Measurements from ENCODE around the gene GSTCD. TPM values are rescaled to one million over a fixed set of nuclear protein-coding genes. Genes with fewer than 3 reads are reported as not detected.

The GSTCD gene
- total RNA-seq, 2 donors from 2014 or later, result 10.0 to 20.8 TPM

DNA sequence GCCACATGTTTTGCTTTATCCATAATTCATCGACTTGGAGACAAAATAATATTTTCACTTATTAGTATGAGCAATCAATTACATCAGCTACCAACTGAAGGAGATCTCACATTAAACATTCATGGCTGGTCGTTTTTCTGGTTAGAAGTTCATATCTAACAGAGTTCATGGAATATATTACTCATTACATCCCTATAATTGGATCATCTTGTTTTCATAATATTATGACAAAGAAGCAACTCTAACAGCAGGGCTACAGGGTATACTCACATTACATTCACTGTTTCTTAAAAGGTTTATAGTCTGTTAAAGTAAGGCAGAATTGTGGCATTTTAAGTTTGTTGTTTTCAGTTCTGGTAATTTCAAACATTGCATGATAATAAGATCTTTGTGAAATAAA is 33.0 kb downstream of the GSTCD start:
- Histone ChIP-seq H3K27me3 (replicated peaks; ENCODE audit: insufficient read depth) (no peaks in the 10 kb centered on the region), H3K36me3 (no peaks in the 10 kb centered on the region), H3K4me1 (replicated peaks) (no peaks in the 10 kb centered on the region), H3K27ac (no peak overlapping the region), H3K9me3 (no peaks in the 10 kb centered on the region), H3K4me3 (no peak overlapping the region)
- WGBS, result 45% methylated on average over 2 of the region's 2 CpGs
- intact Hi-C loops (cut with DNase I), result no loop called here
- no peak for TF ChIP-seq POLR2AphosphoS5 (IDR thresholded peaks at IDR 0.05)
- TF ChIP-seq POLR2A (IDR thresholded peaks at IDR 0.05), result no peak
- TF ChIP-seq, protein P1, sequence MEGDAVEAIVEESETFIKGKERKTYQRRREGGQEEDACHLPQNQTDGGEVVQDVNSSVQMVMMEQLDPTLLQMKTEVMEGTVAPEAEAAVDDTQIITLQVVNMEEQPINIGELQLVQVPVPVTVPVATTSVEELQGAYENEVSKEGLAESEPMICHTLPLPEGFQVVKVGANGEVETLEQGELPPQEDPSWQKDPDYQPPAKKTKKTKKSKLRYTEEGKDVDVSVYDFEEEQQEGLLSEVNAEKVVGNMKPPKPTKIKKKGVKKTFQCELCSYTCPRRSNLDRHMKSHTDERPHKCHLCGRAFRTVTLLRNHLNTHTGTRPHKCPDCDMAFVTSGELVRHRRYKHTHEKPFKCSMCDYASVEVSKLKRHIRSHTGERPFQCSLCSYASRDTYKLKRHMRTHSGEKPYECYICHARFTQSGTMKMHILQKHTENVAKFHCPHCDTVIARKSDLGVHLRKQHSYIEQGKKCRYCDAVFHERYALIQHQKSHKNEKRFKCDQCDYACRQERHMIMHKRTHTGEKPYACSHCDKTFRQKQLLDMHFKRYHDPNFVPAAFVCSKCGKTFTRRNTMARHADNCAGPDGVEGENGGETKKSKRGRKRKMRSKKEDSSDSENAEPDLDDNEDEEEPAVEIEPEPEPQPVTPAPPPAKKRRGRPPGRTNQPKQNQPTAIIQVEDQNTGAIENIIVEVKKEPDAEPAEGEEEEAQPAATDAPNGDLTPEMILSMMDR (IDR thresholded peaks at IDR 0.05), result no peak
- no peak for DNase-seq (ENCODE audit: low spot score)

DNA sequence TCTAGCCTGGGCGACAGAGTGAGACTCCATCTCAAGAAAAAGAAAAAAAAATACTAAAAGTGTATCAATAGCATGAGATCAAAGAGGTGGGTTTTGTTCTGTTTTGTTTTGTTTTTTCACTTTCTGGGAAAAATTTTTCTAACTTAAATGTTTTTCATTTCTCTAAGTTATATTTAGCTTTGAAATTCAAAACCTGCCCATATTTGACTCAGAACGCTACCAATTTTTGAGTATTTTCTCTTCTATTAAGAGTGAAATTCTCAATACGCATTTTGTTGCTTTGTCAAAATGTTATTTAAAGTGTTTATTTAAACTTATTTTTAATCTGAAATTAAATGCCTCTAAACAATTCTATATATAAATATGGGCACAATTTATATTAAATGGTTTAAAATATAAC is 39.6 kb downstream of the GSTCD start:
- Histone ChIP-seq H3K9me3 (no peaks in the 10 kb centered on the region), H3K4me1 (replicated peaks) (no peaks in the 10 kb centered on the region), H3K4me3 (no peak overlapping the region), H3K36me3 (no peaks in the 10 kb centered on the region), H3K27ac (no peak overlapping the region), H3K27me3 (replicated peaks; ENCODE audit: insufficient read depth) (no peaks in the 10 kb centered on the region)
- DNase-seq (ENCODE audit: low spot score), result no peak
- no peak for TF ChIP-seq POLR2AphosphoS5 (IDR thresholded peaks at IDR 0.05)
- TF ChIP-seq, protein P1 (IDR thresholded peaks at IDR 0.05), result no peak
- TF ChIP-seq POLR2A (IDR thresholded peaks at IDR 0.05), result no peak
- WGBS, result 96% methylated on average over 3 of the region's 3 CpGs
- intact Hi-C loops (cut with DNase I), result no loop called here

DNA sequence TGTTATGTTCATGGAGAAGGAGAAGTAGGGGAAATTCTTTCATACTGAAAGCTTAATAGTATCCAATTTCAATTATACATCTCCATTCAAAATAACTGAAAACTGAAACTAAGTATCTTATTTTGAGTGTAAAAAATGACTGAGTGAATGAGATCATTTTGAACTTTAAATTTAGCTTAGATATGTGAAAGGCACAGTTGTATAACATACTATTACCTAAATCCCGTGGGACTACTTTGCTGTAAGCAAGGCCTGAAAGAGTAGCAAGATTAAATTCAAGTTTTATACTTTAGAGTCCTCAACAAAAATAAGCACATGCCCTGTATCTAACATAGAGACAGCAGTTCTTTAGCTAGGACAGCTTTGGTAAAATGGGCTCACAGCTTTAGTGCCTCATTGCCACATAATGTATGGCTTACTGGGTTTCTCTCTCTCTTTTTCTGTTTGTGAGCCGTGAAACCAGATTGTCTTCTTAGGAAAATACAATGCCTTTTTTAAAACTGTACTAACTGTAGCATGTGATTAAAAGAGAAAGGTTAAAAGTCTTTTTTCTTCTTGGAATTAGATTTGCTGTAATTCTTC is 43.2 kb downstream of the GSTCD start:
- H3K9me3 ChIP-seq, result no peaks in the 10 kb centered on the region
- intact Hi-C loops (cut with DNase I), result no loop called here
- no peak for DNase-seq (ENCODE audit: low spot score)
- whole genome bisulfite sequencing, result 44% methylated on average over 2 of the region's 2 CpGs
- no peaks in the 10 kb centered on the region for H3K36me3 ChIP-seq
- TF ChIP-seq POLR2A (IDR thresholded peaks at IDR 0.05) (no peak), POLR2AphosphoS5 (IDR thresholded peaks at IDR 0.05) (no peak)
- TF ChIP-seq, protein P1 (IDR thresholded peaks at IDR 0.05), result no peak
- no peaks in the 10 kb centered on the region for H3K27me3 ChIP-seq (replicated peaks; ENCODE audit: insufficient read depth)
- H3K4me1 ChIP-seq (replicated peaks), result no peaks in the 10 kb centered on the region
- no peak overlapping the region for H3K4me3 ChIP-seq
- H3K27ac ChIP-seq, result no peak overlapping the region

DNA sequence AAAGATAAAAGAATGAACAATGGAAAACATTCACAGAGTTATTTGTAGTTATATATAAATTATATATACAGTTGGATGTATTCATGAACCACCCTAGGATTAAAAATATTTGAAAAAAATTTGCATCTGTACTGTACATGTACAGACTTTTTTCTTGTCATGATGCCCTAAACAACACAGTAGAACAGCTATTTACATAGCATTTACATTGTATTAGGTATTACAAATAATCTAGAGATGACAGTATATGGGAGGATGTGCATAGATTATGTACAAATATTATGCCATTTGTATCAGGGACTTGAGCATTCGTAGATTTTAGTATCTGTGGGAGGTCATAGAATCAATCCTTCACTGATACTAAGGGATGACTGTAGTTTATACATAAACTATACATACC is 44.8 kb downstream of the GSTCD start:
- 62% methylated on average over 1 of the region's 1 CpG for WGBS
- TF ChIP-seq, protein P1 (IDR thresholded peaks at IDR 0.05), result no peak
- TF ChIP-seq POLR2A (IDR thresholded peaks at IDR 0.05), result no peak
- TF ChIP-seq POLR2AphosphoS5 (IDR thresholded peaks at IDR 0.05), result no peak

DNA sequence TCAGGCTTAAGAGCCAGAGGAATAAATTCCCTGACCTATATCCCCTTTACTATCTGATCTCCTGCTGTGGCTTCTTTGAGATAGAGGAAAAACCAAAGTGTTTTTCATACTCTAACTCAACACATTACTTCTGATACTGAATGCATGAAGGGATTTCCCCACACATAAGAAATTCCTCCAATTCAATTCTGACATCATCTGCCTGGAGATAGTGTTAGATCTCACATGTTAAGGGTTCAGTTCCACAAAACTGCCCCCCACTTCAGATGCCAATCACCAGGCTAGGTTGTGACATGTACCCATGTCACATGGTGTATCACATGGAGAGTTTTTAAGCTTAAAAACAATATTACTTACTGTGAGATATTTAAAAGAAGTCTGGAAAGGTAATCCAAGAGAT is 46.8 kb downstream of the GSTCD start:
- no peak overlapping the region for H3K27ac ChIP-seq
- no peaks in the 10 kb centered on the region for H3K27me3 ChIP-seq (replicated peaks; ENCODE audit: insufficient read depth)
- intact Hi-C loops (cut with DNase I), result no loop called here
- TF ChIP-seq, protein P1 (IDR thresholded peaks at IDR 0.05), result no peak
- TF ChIP-seq POLR2AphosphoS5 (IDR thresholded peaks at IDR 0.05), result no peak
- no peak for TF ChIP-seq POLR2A (IDR thresholded peaks at IDR 0.05)
- H3K4me3 ChIP-seq, result no peak overlapping the region
- H3K9me3 ChIP-seq, result no peaks in the 10 kb centered on the region
- H3K4me1 ChIP-seq (replicated peaks), result no peaks in the 10 kb centered on the region
- no peak for DNase-seq (ENCODE audit: low spot score)
- H3K36me3 ChIP-seq, result no peaks in the 10 kb centered on the region

More for the DNA sequence above, 44.8 kb downstream of the GSTCD start:
- Histone ChIP-seq H3K9me3 (no peaks in the 10 kb centered on the region), H3K27ac (no peak overlapping the region), H3K4me1 (replicated peaks) (no peaks in the 10 kb centered on the region), H3K27me3 (replicated peaks; ENCODE audit: insufficient read depth) (no peaks in the 10 kb centered on the region), H3K4me3 (no peak overlapping the region), H3K36me3 (no peaks in the 10 kb centered on the region)
- DNase-seq (ENCODE audit: low spot score), result no peak
- intact Hi-C loops (cut with DNase I), result no loop called here

Measured in prostate gland (tissue), 2 donors.